ENCODE data around the gene PCSK7. TPM values are rescaled to one million over a fixed set of nuclear protein-coding genes. Genes with fewer than 3 reads are reported as not detected.
A peak's percentile ranks its signal among the peaks of the same experiment; 100 is the strongest.

Gene PCSK7
- total and polyA plus RNA-seq, 10 of the 15 experiments (the other 5 are each of a cell fraction or from before 2014, with no cell fraction given), result 5.5 to 81.5 (median 51.6) TPM

DNA sequence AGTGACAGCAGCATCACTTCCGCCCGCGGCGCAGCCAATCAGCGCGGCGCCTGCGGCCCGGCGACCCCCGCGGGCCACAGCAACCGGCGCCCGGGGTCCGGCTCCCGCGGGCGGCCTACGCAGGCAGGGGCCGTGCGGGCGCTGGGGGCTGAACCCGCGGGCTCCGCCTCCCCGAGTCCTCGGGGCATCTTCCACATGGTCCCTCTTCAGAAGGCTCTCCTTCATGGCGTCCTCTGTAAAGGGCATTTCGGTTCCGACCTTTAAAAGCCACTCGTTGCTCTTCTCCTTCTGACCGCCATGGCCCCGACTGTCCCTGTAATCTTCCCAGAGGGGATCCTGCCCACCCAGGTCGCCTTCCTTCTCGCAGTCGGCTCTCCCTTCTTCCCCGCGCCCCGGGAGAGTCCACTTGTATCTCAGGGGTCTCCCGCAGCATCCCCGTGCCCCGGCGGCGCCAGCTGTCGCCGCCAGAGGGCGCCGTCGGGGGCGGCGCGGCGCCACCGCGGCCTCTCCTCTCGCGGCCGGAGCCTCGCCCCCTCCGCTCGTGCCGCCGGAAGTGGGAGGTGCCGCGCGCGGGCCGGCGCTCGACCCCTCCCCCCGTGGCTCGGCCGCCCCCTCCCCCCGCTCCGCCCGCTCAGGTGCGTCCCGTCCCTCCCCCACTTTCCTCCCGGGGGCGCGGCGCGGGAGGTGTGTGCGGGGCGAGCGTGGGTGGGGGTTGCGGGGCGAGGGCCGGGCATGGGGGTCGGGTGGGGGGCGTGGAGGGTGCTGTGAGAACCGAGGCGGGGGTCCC lies 412 bp upstream of the PCSK7 start, which contains the start of gene RNF214 (continued):
- peak; percentile 58; the same call in 1 of the 2 replicates for TF ChIP-seq GABPA (IDR thresholded peaks at IDR 0.05; ENCODE audit: low read depth)
- TF ChIP-seq, protein P1, sequence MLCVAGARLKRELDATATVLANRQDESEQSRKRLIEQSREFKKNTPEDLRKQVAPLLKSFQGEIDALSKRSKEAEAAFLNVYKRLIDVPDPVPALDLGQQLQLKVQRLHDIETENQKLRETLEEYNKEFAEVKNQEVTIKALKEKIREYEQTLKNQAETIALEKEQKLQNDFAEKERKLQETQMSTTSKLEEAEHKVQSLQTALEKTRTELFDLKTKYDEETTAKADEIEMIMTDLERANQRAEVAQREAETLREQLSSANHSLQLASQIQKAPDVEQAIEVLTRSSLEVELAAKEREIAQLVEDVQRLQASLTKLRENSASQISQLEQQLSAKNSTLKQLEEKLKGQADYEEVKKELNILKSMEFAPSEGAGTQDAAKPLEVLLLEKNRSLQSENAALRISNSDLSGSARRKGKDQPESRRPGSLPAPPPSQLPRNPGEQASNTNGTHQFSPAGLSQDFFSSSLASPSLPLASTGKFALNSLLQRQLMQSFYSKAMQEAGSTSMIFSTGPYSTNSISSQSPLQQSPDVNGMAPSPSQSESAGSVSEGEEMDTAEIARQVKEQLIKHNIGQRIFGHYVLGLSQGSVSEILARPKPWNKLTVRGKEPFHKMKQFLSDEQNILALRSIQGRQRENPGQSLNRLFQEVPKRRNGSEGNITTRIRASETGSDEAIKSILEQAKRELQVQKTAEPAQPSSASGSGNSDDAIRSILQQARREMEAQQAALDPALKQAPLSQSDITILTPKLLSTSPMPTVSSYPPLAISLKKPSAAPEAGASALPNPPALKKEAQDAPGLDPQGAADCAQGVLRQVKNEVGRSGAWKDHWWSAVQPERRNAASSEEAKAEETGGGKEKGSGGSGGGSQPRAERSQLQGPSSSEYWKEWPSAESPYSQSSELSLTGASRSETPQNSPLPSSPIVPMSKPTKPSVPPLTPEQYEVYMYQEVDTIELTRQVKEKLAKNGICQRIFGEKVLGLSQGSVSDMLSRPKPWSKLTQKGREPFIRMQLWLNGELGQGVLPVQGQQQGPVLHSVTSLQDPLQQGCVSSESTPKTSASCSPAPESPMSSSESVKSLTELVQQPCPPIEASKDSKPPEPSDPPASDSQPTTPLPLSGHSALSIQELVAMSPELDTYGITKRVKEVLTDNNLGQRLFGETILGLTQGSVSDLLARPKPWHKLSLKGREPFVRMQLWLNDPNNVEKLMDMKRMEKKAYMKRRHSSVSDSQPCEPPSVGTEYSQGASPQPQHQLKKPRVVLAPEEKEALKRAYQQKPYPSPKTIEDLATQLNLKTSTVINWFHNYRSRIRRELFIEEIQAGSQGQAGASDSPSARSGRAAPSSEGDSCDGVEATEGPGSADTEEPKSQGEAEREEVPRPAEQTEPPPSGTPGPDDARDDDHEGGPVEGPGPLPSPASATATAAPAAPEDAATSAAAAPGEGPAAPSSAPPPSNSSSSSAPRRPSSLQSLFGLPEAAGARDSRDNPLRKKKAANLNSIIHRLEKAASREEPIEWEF (IDR thresholded peaks at IDR 0.05; ENCODE audit: insufficient replicate concordance, low read depth, low read length), result no peak
- TF ChIP-seq NRF1 (conservative IDR thresholded peaks at IDR 0.05; ENCODE audit: low read depth, low read length), result no peak
- no peak for TF ChIP-seq EZH2 (IDR thresholded peaks at IDR 0.05; ENCODE audit: borderline replicate concordance, control insufficient read depth, low read depth, low read length)
- TF ChIP-seq, protein P2, sequence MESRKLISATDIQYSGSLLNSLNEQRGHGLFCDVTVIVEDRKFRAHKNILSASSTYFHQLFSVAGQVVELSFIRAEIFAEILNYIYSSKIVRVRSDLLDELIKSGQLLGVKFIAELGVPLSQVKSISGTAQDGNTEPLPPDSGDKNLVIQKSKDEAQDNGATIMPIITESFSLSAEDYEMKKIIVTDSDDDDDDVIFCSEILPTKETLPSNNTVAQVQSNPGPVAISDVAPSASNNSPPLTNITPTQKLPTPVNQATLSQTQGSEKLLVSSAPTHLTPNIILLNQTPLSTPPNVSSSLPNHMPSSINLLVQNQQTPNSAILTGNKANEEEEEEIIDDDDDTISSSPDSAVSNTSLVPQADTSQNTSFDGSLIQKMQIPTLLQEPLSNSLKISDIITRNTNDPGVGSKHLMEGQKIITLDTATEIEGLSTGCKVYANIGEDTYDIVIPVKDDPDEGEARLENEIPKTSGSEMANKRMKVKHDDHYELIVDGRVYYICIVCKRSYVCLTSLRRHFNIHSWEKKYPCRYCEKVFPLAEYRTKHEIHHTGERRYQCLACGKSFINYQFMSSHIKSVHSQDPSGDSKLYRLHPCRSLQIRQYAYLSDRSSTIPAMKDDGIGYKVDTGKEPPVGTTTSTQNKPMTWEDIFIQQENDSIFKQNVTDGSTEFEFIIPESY (IDR thresholded peaks at IDR 0.05), result no peak
- TF ChIP-seq RUNX3 (IDR thresholded peaks at IDR 0.05; ENCODE audit: low read length), result no peak
- TF ChIP-seq, protein P3, sequence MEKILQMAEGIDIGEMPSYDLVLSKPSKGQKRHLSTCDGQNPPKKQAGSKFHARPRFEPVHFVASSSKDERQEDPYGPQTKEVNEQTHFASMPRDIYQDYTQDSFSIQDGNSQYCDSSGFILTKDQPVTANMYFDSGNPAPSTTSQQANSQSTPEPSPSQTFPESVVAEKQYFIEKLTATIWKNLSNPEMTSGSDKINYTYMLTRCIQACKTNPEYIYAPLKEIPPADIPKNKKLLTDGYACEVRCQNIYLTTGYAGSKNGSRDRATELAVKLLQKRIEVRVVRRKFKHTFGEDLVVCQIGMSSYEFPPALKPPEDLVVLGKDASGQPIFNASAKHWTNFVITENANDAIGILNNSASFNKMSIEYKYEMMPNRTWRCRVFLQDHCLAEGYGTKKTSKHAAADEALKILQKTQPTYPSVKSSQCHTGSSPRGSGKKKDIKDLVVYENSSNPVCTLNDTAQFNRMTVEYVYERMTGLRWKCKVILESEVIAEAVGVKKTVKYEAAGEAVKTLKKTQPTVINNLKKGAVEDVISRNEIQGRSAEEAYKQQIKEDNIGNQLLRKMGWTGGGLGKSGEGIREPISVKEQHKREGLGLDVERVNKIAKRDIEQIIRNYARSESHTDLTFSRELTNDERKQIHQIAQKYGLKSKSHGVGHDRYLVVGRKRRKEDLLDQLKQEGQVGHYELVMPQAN (conservative IDR thresholded peaks at IDR 0.05), result peak; percentile 90
- peak; percentile 47 for TF ChIP-seq SP1 (IDR thresholded peaks at IDR 0.05; ENCODE audit: low read depth, low read length)
- TF ChIP-seq HDAC2 (IDR thresholded peaks at IDR 0.05), result no peak
- no peak for TF ChIP-seq MEF2A (IDR thresholded peaks at IDR 0.05; ENCODE audit: insufficient read depth, low read depth, low read length)
- TF ChIP-seq HDGF (IDR thresholded peaks at IDR 0.05), result 0 out of 2 replicates have a peak, but pooled peaks have one; percentile 26
- TF ChIP-seq HDAC6 (IDR thresholded peaks at IDR 0.05; ENCODE audit: unreplicated experiment), result no peak
- TF ChIP-seq, protein P4, sequence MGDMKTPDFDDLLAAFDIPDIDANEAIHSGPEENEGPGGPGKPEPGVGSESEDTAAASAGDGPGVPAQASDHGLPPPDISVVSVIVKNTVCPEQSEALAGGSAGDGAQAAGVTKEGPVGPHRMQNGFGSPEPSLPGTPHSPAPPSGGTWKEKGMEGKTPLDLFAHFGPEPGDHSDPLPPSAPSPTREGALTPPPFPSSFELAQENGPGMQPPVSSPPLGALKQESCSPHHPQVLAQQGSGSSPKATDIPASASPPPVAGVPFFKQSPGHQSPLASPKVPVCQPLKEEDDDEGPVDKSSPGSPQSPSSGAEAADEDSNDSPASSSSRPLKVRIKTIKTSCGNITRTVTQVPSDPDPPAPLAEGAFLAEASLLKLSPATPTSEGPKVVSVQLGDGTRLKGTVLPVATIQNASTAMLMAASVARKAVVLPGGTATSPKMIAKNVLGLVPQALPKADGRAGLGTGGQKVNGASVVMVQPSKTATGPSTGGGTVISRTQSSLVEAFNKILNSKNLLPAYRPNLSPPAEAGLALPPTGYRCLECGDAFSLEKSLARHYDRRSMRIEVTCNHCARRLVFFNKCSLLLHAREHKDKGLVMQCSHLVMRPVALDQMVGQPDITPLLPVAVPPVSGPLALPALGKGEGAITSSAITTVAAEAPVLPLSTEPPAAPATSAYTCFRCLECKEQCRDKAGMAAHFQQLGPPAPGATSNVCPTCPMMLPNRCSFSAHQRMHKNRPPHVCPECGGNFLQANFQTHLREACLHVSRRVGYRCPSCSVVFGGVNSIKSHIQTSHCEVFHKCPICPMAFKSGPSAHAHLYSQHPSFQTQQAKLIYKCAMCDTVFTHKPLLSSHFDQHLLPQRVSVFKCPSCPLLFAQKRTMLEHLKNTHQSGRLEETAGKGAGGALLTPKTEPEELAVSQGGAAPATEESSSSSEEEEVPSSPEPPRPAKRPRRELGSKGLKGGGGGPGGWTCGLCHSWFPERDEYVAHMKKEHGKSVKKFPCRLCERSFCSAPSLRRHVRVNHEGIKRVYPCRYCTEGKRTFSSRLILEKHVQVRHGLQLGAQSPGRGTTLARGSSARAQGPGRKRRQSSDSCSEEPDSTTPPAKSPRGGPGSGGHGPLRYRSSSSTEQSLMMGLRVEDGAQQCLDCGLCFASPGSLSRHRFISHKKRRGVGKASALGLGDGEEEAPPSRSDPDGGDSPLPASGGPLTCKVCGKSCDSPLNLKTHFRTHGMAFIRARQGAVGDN (IDR thresholded peaks at IDR 0.05), result peak; percentile 42; the same call in 1 of the 2 replicates
- TF ChIP-seq, protein P5, sequence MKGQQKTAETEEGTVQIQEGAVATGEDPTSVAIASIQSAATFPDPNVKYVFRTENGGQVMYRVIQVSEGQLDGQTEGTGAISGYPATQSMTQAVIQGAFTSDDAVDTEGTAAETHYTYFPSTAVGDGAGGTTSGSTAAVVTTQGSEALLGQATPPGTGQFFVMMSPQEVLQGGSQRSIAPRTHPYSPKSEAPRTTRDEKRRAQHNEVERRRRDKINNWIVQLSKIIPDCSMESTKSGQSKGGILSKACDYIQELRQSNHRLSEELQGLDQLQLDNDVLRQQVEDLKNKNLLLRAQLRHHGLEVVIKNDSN (IDR thresholded peaks at IDR 0.05; ENCODE audit: borderline replicate concordance, extremely low read length, insufficient read depth, low read depth, low read length), result no peak

Measured in GM12878 (cell line).